Neural crest cell (in vitro differentiated cells): ENCODE results near the gene LRSAM1. TPM values are rescaled to one million over a fixed set of nuclear protein-coding genes. Genes with fewer than 3 reads are reported as not detected.

Experiments
- DNase-seq: peaks from one replicate; pipeline ENCODE4 v3.0.0; 2021; ENCODE audit warnings: low read depth, mixed read lengths, low spot score
- H3K27ac Mint-ChIP-seq: one replicate; pipeline ENCODE4 v1.8.0; 2021; ENCODE audit warnings: mild to moderate bottlenecking, mixed read lengths; ENCODE audit not compliant: unreplicated experiment
- H3K27me3 Mint-ChIP-seq: 2 replicates; pipeline ENCODE4 v1.8.0; 2021; ENCODE audit warnings: low read depth, mild to moderate bottlenecking, mixed read lengths
- H3K36me3 Mint-ChIP-seq: 2 replicates; pipeline ENCODE4 v1.8.0; 2021; ENCODE audit warnings: low read depth, mild to moderate bottlenecking, mixed read lengths
- H3K4me1 Mint-ChIP-seq: 2 replicates; pipeline ENCODE4 v1.8.0; 2021; ENCODE audit warnings: mixed read lengths
- H3K4me3 Mint-ChIP-seq: one replicate; pipeline ENCODE4 v1.8.0; 2021; ENCODE audit warnings: mild to moderate bottlenecking, mixed read lengths
- H3K9me3 Mint-ChIP-seq: 2 replicates; pipeline ENCODE4 v1.8.0; 2021; ENCODE audit warnings: mixed read lengths
- total RNA-seq: library from RNA; stranded (reverse); gene quantifications from 2 replicates; pipeline ENCODE4 v1.2.1, GENCODE V29; 2021
- TF ChIP-seq, protein P1 (sequence below): fragments of 200-600 bp; sonication (generic); conservative IDR thresholded peaks from 2 replicates; pipeline ENCODE4 v1.5.0; 2021; ENCODE audit warnings: antibody characterized with exemption, mild to moderate bottlenecking

Gene LRSAM1
- total RNA-seq, 1 donor from 2014 or later = 17.3 TPM

- peaks cover 7% of the 10 kb centered on the region for H3K4me1 Mint-ChIP-seq
- no peaks in the 10 kb centered on the region for H3K27me3 Mint-ChIP-seq
- DNase-seq = peak; percentile 76
- H3K4me3 Mint-ChIP-seq = peak overlapping the region; percentile 32
- H3K36me3 Mint-ChIP-seq = no peaks in the 10 kb centered on the region
- TF ChIP-seq, protein P1, sequence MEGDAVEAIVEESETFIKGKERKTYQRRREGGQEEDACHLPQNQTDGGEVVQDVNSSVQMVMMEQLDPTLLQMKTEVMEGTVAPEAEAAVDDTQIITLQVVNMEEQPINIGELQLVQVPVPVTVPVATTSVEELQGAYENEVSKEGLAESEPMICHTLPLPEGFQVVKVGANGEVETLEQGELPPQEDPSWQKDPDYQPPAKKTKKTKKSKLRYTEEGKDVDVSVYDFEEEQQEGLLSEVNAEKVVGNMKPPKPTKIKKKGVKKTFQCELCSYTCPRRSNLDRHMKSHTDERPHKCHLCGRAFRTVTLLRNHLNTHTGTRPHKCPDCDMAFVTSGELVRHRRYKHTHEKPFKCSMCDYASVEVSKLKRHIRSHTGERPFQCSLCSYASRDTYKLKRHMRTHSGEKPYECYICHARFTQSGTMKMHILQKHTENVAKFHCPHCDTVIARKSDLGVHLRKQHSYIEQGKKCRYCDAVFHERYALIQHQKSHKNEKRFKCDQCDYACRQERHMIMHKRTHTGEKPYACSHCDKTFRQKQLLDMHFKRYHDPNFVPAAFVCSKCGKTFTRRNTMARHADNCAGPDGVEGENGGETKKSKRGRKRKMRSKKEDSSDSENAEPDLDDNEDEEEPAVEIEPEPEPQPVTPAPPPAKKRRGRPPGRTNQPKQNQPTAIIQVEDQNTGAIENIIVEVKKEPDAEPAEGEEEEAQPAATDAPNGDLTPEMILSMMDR = peak; percentile 87
- H3K27ac Mint-ChIP-seq = peak overlapping the region; percentile 78
- H3K9me3 Mint-ChIP-seq = no peaks in the 10 kb centered on the region
Observed at GRCh38 chr9:127503947-127504886, 52.9 kb downstream of the LRSAM1 start.

DNA sequence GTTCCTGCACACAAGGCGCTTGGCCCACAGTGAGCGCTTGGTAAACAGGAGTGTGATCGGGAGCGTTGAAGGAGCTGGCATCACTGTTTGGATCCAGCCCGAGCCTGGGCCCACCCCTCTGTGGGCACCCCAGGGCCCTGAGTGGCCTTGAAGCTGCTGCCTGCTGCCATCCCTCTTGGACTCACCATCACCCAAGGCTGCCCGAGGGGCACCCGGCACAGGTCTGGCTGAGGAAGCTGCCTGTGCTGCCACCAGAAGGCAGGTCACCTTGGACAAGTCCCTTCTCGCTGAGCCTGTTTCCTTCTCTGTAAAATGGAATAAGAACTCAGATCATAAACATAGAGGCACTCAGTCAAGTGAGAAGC, 53.6 kb downstream of the LRSAM1 start:
- Mint-ChIP-seq H3K4me3 (no peak overlapping the region), H3K27me3 (no peaks in the 10 kb centered on the region), H3K4me1 (peaks cover 7% of the 10 kb centered on the region), H3K36me3 (no peaks in the 10 kb centered on the region), H3K9me3 (no peaks in the 10 kb centered on the region), H3K27ac (no peak overlapping the region)
- TF ChIP-seq, protein P1 = no peak
- no peak for DNase-seq

GRCh38 chr9:127505396-127506116, 54.2 kb downstream of the LRSAM1 start:
- Mint-ChIP-seq H3K4me1 (peaks cover 5% of the 10 kb centered on the region), H3K9me3 (no peaks in the 10 kb centered on the region), H3K27me3 (no peaks in the 10 kb centered on the region), H3K36me3 (no peaks in the 10 kb centered on the region), H3K4me3 (no peak overlapping the region), H3K27ac (no peak overlapping the region)
- TF ChIP-seq, protein P1 = peak; percentile 60
- DNase-seq = peak; percentile 45

GRCh38 chr9:127506117-127506813, 55.0 kb downstream of the LRSAM1 start:
- Mint-ChIP-seq H3K4me3 (no peak overlapping the region), H3K27ac (no peak overlapping the region), H3K27me3 (no peaks in the 10 kb centered on the region), H3K36me3 (no peaks in the 10 kb centered on the region), H3K4me1 (peaks cover 3% of the 10 kb centered on the region), H3K9me3 (no peaks in the 10 kb centered on the region)
- DNase-seq = no peak
- TF ChIP-seq, protein P1 = no peak
